ENCODE data around the gene DPYSL3.

Gene DPYSL3

DNA sequence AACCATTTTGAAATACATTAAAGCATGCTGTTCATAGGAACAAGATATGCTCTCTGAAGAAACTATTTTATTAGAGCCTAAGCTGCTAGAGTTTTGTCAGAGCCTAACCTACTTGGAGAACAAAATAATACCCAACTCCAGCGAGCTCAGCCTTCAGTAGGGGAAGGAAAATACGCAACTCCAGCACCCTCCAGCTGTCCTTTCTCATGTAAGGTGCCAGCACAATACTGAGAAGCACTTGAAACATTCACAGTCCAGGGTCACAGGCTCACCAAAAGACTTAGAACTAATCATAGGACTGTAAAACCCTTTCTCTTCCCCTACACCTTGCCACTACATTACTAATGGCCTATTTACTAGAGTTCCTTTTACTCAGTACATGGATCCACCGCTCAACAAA, 18.9 kb downstream of the DPYSL3 start:
- H3K27ac ChIP-seq = no peak overlapping the region
- TF ChIP-seq, protein P1, sequence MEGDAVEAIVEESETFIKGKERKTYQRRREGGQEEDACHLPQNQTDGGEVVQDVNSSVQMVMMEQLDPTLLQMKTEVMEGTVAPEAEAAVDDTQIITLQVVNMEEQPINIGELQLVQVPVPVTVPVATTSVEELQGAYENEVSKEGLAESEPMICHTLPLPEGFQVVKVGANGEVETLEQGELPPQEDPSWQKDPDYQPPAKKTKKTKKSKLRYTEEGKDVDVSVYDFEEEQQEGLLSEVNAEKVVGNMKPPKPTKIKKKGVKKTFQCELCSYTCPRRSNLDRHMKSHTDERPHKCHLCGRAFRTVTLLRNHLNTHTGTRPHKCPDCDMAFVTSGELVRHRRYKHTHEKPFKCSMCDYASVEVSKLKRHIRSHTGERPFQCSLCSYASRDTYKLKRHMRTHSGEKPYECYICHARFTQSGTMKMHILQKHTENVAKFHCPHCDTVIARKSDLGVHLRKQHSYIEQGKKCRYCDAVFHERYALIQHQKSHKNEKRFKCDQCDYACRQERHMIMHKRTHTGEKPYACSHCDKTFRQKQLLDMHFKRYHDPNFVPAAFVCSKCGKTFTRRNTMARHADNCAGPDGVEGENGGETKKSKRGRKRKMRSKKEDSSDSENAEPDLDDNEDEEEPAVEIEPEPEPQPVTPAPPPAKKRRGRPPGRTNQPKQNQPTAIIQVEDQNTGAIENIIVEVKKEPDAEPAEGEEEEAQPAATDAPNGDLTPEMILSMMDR (conservative IDR thresholded peaks at IDR 0.05) = no peak

DNA sequence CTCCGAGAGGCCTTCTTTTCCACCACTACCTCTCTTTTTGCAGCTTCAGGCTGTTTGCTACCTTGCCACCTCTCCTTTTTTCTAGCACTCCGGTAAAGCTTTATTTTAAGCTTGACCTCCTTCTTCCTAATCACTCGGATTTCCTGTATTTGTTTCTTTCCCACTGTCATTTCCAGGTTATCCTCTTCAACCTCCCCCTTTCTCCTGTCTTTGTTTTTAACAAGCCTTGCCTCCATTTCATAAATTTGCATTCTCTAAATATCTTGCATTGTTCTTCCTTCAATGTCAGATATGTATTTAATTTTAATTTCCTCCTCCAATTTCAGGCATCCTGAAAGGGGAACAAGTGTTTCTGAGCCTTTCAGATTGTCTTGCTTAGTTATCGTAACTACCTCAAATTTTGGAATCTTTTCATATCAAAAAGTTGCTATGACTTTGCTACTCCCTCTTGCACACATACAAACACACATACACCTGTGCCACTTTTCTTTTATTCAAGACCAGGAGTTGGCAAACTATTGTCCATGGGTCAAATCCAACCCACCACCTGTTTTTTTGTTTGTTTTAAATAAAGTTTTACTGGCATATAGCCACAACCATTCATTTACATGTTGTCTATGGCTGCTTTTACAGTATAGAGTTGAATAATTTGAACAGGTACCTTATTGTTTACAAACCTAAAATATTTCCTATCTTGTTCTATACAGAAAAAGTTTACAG, 22.7 kb downstream of the DPYSL3 start:
- H3K27ac ChIP-seq = no peak overlapping the region
- TF ChIP-seq, protein P1 (conservative IDR thresholded peaks at IDR 0.05) = no peak

DNA sequence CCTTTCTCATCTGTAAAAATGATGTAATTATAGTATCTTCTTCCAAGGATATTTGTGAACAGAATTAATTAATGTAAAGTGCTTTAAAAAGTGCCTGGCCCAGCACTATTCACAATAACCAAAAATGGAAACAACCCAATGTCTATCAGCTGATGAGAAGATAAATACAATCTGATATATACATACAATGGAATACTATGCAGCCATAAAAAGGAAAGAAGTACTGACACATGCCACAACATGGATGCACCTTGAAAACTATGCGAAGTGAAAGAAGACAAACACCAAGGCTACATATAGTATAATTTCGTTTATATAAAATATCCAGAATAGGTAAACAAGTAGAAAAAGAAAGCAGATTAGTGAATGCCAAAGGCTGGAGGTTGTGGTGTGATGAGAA, 24.1 kb downstream of the DPYSL3 start:
- no peak overlapping the region for H3K27ac ChIP-seq
- TF ChIP-seq, protein P1 (conservative IDR thresholded peaks at IDR 0.05) = no peak

DNA sequence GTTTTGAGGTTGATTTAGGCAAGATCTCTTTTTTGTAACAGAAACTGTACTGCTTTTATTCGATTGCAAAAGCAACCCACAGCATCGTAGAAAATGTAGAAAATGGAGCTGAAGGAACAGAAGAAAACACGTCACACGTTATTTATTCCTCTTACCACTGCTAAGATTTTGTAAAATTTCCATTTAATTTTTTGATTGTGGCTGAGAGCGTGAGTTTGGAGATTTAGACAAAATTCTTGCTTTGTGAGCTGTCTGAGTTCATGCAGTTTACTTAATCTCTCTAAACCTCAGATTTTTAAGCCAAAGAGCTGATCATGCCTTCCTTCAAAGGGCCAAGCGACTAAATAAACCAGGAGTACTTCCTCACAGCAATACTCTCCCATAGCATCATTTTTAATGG, 24.8 kb downstream of the DPYSL3 start:
- no peak overlapping the region for H3K27ac ChIP-seq

DNA sequence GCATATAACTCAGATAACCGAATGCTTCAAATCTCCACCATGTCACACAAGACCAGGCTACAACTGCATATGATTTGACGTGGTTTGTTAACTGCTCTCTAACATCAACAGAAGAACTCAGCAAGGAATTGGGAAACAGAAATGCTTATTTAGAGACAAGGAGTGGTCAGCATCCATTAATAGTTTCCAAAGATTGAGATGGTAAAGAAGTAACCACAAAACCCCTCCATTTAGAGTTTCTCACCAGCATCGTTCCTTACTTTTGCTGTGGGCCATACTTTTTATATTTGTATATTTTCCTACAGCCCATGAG, 25.2 kb downstream of the DPYSL3 start:
- TF ChIP-seq, protein P1 (conservative IDR thresholded peaks at IDR 0.05) = no peak
- H3K27ac ChIP-seq = no peak overlapping the region

More for the DNA sequence above, 24.8 kb downstream of the DPYSL3 start:
- TF ChIP-seq, protein P1 (conservative IDR thresholded peaks at IDR 0.05) = no peak

DNA sequence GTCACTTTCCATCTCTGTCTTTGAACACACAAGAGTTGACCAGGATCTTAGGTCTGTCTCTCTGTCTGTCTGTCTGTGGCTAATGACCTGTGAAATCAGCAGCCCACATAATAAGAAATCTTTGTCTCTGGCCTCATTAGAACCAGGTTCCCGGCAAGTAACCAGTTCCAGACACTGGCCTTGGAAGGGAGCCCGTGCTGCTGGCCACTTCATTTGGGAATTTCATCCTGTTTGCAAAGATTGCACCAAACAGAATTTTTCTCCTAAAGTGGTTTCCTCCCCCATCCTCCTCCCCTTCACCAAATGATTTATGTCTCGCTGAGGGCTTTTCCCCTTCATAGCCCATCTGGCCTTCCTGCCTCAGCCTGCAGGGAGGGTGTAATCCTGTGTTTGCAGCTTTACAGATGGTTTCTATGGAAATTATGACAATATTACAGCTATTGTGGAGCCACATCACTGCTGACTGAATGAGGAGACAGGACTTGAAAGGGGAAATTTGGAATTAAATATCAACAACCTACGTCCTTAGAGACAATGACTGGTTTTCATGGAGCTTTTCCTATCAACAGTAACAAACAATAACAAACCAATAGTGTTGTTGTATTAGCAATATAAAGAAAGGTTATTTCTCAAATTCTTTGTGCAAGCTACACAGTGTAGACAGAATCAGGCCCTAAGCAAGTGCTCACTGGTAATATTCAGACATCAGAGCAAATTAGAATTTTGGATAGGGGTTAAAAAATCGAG, 25.7 kb downstream of the DPYSL3 start:
- TF ChIP-seq, protein P1 (conservative IDR thresholded peaks at IDR 0.05) = no peak
- no peak overlapping the region for H3K27ac ChIP-seq

DNA sequence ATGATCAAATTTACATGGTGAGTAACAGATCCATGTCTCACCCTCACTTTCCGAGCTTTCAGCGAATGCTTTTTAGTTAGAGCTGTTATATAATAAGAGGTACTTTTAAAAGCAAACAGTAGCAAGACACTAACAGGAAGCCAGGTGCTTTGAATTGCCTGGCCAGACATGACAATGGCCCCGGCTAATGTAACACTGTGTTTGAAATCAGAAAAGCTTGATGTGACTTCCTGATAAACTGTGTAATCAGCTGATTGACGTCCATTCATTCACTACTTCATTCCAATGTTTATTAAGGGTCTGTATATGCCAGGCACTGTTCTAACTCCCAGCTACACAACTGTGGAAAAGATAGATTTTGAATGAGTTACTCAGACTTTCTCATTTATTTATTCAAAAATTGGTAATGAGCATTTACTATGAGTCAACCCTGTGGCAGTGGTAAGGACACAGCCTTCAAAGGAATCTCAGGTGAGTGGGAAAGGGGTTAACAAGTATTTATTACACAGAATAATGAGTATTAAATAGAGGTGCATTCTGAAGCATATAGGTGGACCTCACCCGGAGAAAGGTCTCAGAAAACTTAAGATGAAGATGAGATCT, 26.6 kb downstream of the DPYSL3 start:
- TF ChIP-seq, protein P1 (conservative IDR thresholded peaks at IDR 0.05) = no peak
- H3K27ac ChIP-seq = no peak overlapping the region; the same call in 1 of the 2 replicates

Data from VCaP (cell line).